Measurements from ENCODE around the gene FUT7. TPM values are rescaled to one million over a fixed set of nuclear protein-coding genes. Genes with fewer than 3 reads are reported as not detected.
A peak's percentile ranks its signal among the peaks of the same experiment; 100 is the strongest.

The FUT7 gene
- total and polyA plus RNA-seq, 9 of the 15 experiments (the other 6 are each of a cell fraction or from before 2014, with no cell fraction given) = not detected

DNA sequence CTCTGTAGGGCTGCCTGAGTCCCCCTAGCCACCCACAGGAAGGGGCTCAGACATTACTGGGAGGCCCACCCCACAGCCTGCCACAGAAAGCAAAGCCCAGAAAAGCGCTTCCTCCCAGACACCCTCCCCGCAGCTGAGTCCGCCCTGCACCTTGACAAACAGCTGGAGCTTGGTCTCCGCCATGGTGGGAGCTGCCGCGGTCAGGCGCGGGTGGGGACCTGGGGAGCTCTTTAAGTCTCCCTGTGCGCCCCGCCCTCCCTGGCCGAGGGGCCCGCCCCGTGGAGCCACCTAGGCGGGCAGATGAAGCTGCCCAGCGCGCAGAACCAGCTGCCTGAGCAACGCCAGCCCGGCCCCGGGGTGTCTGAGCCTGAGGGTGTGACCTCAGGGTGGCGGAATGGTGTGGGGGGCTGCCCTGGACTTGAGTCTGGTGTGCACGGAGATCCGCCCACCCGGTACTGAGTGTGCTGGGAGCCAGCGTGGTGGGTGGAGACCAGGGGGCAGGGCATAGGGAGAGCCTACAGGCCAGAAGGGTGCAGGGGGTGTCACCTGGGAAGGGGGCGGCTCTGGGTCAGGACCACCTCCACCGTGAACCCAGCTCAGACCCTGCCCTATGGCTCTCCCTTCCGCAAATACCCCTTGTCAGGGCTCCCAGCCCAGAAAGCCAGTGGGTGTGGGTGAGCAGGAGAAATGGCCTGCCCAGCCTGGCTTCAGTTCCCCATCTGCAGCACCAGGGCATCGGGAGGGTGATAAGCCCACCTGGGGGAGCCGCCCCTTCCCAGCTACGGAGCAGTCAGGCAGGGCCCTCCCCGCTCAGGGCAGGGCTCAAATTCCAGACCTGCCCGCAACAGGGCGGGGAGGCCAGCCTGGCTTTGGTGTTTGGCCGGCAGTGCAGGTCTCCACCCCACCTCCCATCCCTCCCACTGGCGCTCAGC is 35.3 kb downstream of the FUT7 start, which contains the start of gene CLIC3 (continued):
- no peak for TF ChIP-seq RBM14 (IDR thresholded peaks at IDR 0.05; ENCODE audit: borderline replicate concordance, insufficient read depth, low read depth, low read length)
- TF ChIP-seq PML (IDR thresholded peaks at IDR 0.05; ENCODE audit: low read length) = no peak
- TF ChIP-seq PHB2 (IDR thresholded peaks at IDR 0.05; ENCODE audit: low read depth) = no peak
- TF ChIP-seq MTA1 (IDR thresholded peaks at IDR 0.05; ENCODE audit: borderline replicate concordance) = no peak
- TF ChIP-seq ZNF263 (CRISPR knock-in tag; IDR thresholded peaks at IDR 0.05; ENCODE audit: borderline replicate concordance) = no peak
- no peak for TF ChIP-seq SETDB1 (IDR thresholded peaks at IDR 0.05; ENCODE audit: low read length)
- TF ChIP-seq DACH1 (IDR thresholded peaks at IDR 0.05; ENCODE audit: partially characterized antibody) = peak; percentile 83
- TF ChIP-seq E2F4 (CRISPR knock-in tag; IDR thresholded peaks at IDR 0.05; ENCODE audit: low read depth) = no peak
- no peak for TF ChIP-seq ZFP30 (CRISPR knock-in tag; IDR thresholded peaks at IDR 0.05; ENCODE audit: borderline replicate concordance)
- TF ChIP-seq, protein P1, sequence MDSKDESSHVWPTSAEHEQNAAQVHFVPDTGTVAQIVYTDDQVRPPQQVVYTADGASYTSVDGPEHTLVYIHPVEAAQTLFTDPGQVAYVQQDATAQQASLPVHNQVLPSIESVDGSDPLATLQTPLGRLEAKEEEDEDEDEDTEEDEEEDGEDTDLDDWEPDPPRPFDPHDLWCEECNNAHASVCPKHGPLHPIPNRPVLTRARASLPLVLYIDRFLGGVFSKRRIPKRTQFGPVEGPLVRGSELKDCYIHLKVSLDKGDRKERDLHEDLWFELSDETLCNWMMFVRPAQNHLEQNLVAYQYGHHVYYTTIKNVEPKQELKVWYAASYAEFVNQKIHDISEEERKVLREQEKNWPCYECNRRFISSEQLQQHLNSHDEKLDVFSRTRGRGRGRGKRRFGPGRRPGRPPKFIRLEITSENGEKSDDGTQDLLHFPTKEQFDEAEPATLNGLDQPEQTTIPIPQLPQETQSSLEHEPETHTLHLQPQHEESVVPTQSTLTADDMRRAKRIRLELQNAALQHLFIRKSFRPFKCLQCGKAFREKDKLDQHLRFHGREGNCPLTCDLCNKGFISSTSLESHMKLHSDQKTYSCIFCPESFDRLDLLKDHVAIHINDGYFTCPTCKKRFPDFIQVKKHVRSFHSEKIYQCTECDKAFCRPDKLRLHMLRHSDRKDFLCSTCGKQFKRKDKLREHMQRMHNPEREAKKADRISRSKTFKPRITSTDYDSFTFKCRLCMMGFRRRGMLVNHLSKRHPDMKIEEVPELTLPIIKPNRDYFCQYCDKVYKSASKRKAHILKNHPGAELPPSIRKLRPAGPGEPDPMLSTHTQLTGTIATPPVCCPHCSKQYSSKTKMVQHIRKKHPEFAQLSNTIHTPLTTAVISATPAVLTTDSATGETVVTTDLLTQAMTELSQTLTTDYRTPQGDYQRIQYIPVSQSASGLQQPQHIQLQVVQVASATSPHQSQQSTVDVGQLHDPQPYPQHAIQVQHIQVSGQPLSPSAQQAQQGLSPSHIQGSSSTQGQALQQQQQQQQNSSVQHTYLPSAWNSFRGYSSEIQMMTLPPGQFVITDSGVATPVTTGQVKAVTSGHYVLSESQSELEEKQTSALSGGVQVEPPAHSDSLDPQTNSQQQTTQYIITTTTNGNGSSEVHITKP (IDR thresholded peaks at IDR 0.05; ENCODE audit: partially characterized antibody) = peak; percentile 83
- TF ChIP-seq ATF4 (CRISPR knock-in tag; IDR thresholded peaks at IDR 0.05) = no peak
- no peak for TF ChIP-seq ZNF764 (CRISPR knock-in tag; IDR thresholded peaks at IDR 0.05; ENCODE audit: low read depth)
- no peak for TF ChIP-seq ZNF140 (CRISPR knock-in tag; IDR thresholded peaks at IDR 0.05)
- TF ChIP-seq ARID1B (IDR thresholded peaks at IDR 0.05) = no peak
- peak; percentile 51; the same call in 1 of the 2 replicates for TF ChIP-seq SAFB (IDR thresholded peaks at IDR 0.05; ENCODE audit: borderline replicate concordance, low read depth, low read length)
- TF ChIP-seq ZBTB5 (IDR thresholded peaks at IDR 0.05) = no peak
- TF ChIP-seq KLF16 (IDR thresholded peaks at IDR 0.05) = no peak
- TF ChIP-seq PREB (CRISPR knock-in tag; IDR thresholded peaks at IDR 0.05) = no peak
- peak; percentile 53 for TF ChIP-seq KDM5B (IDR thresholded peaks at IDR 0.05; ENCODE audit: insufficient replicate concordance, low read depth, low read length)
